Measurements from ENCODE around the gene LINS1.
A peak's percentile ranks its signal among the peaks of the same experiment; 100 is the strongest.

The LINS1 gene

GRCh38 chr15:100602064-100602822, at the start of gene LINS1, which contains the start of gene ASB7:
Gene LINS1 (minus strand): TSS chr15:100602184. CDS start chr15:100580842, 21,342 bp downstream.
Gene ASB7 (plus strand): TSS chr15:100602589. CDS start chr15:100612217, 9,628 bp downstream.
- peak; percentile 100 for DNase-seq

GRCh38 chr15:100651253-100651652, 49.3 kb upstream of the LINS1 start:
- DNase-seq: no peak

- no peak for DNase-seq
These were observed 48.7 kb upstream of the LINS1 start for GRCh38 chr15:100650685-100651084.

GRCh38 chr15:100648951-100649350, 47.0 kb upstream of the LINS1 start:
- DNase-seq: no peak

GRCh38 chr15:100645671-100646070, 43.7 kb upstream of the LINS1 start:
- no peak for DNase-seq

- no peak for DNase-seq
These were observed 41.0 kb upstream of the LINS1 start for GRCh38 chr15:100642950-100643338.

- DNase-seq: no peak
These were observed 40.4 kb upstream of the LINS1 start for GRCh38 chr15:100642213-100642949.

GRCh38 chr15:100638177-100638730, 36.3 kb upstream of the LINS1 start:
- DNase-seq: no peak

GRCh38 chr15:100635406-100636071, 33.6 kb upstream of the LINS1 start:
- no peak for DNase-seq

- no peak for DNase-seq
These were observed 31.7 kb upstream of the LINS1 start for GRCh38 chr15:100633763-100634075.

- DNase-seq: no peak
These were observed 29.8 kb upstream of the LINS1 start for GRCh38 chr15:100631831-100632230.

- DNase-seq: no peak
These were observed 26.8 kb upstream of the LINS1 start for GRCh38 chr15:100628746-100629145.

GRCh38 chr15:100627789-100628395, 25.9 kb upstream of the LINS1 start:
- DNase-seq: peak; percentile 53

- no peak for DNase-seq
These were observed 21.3 kb upstream of the LINS1 start for GRCh38 chr15:100623301-100623700.

GRCh38 chr15:100616700-100617099, 14.7 kb upstream of the LINS1 start:
- DNase-seq: no peak

- no peak for DNase-seq
These were observed 13.8 kb upstream of the LINS1 start for GRCh38 chr15:100615801-100616200.

- no peak for DNase-seq
These were observed 12.9 kb upstream of the LINS1 start for GRCh38 chr15:100614918-100615317.

GRCh38 chr15:100614336-100614735, 12.4 kb upstream of the LINS1 start:
- DNase-seq: no peak

- DNase-seq: no peak
These were observed 11.2 kb upstream of the LINS1 start for GRCh38 chr15:100613208-100613607.

GRCh38 chr15:100612539-100612938, 10.6 kb upstream of the LINS1 start:
- DNase-seq: no peak

- peak; percentile 39 for DNase-seq
These were observed 924 bp upstream of the LINS1 start for GRCh38 chr15:100602823-100603393.

GRCh38 chr15:100601617-100602063, 344 bp downstream of the LINS1 start:
- DNase-seq: no peak

GRCh38 chr15:100601163-100601562, 821 bp downstream of the LINS1 start:
- peak; percentile 48 for DNase-seq

All from CD4-positive, alpha-beta T cell treated with Interleukin-15 for 1 hour (primary cell).